Measurements from ENCODE around the gene IRF2BP1.

IRF2BP1 gene, protein sequence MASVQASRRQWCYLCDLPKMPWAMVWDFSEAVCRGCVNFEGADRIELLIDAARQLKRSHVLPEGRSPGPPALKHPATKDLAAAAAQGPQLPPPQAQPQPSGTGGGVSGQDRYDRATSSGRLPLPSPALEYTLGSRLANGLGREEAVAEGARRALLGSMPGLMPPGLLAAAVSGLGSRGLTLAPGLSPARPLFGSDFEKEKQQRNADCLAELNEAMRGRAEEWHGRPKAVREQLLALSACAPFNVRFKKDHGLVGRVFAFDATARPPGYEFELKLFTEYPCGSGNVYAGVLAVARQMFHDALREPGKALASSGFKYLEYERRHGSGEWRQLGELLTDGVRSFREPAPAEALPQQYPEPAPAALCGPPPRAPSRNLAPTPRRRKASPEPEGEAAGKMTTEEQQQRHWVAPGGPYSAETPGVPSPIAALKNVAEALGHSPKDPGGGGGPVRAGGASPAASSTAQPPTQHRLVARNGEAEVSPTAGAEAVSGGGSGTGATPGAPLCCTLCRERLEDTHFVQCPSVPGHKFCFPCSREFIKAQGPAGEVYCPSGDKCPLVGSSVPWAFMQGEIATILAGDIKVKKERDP

DNA sequence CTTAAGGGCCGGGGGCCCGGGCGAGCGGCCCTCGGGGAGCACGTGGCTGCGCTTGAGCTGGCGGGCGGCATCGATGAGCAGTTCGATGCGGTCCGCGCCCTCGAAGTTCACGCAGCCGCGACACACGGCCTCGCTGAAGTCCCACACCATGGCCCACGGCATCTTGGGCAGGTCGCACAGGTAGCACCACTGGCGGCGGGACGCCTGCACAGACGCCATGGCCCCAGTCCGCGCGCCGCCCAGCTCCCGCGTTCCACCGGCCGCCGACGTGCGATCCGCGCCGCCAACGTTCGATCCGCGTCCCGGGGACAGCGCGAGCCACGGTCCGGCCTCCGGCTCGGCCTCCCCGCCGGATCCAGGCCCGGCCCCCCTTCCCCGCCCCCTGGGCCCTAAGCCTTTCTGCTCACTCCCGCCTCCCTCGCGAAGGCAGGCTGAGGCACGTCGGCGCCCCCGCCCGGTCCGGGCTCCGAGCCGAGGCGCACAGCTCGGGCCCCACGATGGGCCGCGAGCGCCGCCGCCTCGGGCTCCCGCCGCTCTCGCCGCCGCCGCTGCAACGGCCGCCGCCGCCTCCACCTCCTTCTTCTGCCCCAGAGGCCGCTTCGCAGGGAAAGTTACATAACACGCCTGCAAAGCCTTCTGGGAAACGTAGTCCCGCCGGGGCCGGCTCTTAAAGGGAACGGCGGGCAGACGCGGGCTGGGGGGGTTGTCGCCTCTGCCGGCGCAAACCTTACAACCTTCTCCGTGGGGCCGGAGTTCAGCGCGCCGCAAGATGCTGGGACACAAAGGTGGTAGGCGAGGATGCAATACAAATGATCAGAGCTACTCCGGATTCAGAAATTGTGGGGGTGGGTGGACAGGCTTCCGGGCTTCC lies at the start of gene IRF2BP1:
Gene IRF2BP1, minus strand, starts transcription at position 586 of the 871 bp plus-strand sequence. Its CDS starts 367 bp downstream, at position 219.
- DNase-seq (ENCODE audit: low read depth, low spot score): peak; percentile 97

DNA sequence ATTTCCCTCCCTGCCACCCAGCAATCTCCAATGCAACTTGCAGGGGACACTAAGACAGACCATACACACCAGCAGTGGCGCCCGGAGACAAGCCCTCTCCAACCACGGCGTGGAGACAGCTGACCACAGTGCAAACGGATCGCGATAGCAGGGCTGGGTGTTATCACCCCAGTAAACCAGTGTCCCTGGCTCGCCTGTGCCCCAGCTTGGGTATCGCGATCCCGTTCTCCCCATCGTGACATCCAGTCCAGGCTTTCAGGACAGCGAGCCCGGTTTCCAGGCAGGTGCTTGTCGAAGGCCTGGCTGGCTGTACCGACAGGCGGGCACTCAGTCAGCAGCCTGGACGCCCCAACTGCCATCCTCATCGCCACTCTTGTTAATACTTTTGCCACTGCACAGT lies 49.3 kb upstream of the IRF2BP1 start:
- no peak for DNase-seq (ENCODE audit: low read depth, low spot score)

DNA sequence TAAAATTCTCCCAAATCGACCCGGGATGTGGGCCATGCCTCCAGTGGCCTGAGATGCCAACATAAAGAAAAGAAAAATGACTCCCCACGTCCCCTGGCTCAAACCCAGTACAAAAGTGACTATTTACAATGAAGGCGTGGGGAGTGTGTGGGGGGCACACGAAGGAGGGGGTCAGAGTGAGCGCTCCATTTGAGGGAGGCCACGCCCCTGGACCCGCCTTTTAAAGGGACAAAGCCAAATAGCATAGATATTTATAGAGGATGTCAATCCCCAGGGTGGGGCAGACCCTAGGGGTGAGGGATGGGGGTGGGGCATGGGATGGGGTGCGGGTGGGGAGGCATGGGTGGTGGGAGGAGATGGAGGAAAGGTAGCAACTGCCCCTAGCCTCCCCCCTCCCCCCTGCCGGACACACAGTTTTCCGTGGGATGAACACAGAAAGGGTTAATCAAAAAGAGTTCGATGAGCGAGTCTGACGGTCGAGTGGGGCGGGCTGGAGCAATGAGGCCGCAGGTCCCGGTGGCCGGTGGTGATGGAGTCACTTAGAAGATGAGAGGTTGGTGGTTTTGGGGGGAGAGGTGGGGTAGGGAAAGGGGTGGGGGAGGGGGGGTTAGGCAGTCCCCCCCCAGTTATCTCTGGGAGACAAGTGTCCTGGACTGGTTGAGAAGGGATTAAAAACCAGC lies 48.8 kb upstream of the IRF2BP1 start:
- DNase-seq (ENCODE audit: low read depth, low spot score): no peak

DNA sequence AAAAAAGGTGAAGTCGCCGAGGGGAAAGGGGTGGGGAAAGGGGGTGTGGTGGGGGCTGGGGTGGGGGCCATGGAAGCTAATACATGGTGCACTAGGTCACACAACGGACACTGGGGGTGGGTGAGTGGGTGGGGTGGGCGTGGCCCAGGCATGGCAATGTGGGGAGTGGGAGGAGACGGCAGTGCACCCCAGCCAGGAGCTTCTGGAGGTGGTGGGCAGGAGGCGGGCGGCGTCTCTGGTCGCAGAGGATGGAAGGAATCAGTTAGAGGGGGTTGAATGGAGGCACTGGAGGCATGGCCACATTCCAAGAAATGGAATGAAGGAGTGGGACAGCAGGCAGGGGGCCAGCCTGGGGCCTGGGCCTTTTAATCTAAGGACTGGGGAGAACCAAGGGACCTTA lies 47.8 kb upstream of the IRF2BP1 start:
- DNase-seq (ENCODE audit: low read depth, low spot score): no peak

DNA sequence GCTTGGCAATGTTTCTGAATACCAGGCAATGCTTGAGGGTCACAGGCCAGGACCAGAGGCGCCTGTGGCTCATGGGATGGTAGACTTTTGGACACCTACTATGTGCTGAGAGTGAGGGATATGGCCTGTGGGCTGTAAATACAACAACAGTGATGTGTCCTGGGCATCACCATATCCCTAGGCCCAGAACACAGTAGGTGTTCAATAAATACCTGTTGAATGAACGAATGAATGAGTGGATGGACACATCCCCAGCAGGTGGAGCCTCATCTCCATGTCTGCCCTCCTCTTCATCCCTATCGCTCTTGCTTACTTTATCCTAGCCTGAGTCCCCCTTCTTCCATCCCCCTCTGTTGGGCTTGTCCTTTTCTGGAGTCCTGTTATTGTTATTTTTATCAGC lies 45.1 kb upstream of the IRF2BP1 start:
- no peak for DNase-seq (ENCODE audit: low read depth, low spot score)

DNA sequence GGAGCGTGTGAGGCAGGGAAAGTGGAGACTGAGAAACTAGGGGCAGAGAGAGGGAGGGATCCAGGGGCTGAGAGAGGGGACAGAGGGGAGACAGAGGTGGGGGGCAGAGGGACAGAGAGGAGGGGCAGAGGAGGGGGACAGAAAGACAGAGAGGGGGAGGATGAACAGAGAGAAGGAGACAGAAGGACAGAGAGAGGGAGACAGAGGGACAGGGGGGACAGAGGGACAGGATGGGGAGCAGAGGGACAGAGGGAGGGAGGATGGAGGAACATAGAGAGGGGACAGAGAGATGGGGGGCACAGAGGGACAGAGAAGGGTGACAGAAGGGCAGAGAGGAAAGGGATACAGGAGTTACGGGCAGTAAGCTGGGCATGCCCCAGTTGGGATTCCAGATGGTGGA lies 43.3 kb upstream of the IRF2BP1 start:
- no peak for DNase-seq (ENCODE audit: low read depth, low spot score)

DNA sequence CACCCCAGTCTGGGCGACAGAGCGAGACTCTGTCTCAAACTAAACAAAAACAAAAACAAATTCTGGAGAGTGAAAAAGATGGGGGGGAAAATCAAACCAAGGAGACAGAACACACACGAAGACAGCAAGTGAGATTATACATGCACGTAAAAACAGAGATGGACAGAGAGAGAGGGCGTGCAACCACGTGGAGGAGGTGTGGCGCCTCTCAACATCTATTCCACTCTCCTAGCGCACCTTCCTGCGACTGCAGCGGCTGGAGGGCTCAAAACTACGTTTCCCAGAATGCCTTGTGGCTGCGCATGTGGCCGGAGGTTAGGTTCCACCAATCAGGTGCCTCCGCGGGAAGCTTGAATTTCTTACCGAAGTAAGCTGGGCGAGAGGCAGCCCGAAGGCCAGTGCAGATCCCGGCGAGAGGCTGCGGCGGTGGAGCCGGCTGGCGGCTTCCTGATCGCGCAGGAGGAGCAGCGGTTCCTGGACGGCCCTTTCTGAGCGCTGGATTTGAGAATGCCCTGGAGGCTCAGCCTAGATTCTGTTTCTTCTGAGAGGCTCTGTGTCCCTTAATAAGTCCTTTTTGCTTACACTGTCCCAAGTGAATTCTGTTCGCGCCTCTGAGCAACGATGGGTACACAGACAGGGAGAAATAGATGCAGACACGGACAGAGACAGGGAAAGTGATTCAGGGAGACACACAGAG lies 41.8 kb upstream of the IRF2BP1 start:
- peak; percentile 93 for DNase-seq (ENCODE audit: low read depth, low spot score)

DNA sequence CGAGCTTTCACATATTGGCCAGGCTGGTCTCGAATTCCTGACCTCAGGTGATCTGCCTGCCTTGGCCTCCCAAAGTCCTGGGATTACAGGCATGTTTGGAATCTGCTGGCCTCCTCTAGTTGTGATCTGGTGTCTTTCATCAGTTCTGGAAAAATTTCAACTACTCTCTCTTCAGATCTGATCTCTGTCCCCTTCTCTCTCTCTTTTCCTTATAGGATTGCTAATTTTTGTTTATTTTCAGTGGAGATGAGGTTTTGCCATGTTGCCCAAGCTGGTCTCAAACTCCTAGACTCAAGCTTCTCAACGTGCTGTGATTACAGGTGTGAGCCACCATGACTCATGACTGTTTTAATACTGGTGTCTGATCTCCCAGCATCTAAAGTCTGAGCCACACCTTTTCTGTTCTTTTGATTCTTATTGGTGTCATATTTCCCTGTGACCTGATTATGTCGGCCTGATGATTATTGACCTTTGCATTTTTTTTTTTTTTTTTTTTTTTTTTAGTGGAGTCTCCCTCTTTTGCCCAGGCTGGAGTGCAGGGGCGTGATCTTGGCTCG lies 39.0 kb upstream of the IRF2BP1 start:
- no peak for DNase-seq (ENCODE audit: low read depth, low spot score)

DNA sequence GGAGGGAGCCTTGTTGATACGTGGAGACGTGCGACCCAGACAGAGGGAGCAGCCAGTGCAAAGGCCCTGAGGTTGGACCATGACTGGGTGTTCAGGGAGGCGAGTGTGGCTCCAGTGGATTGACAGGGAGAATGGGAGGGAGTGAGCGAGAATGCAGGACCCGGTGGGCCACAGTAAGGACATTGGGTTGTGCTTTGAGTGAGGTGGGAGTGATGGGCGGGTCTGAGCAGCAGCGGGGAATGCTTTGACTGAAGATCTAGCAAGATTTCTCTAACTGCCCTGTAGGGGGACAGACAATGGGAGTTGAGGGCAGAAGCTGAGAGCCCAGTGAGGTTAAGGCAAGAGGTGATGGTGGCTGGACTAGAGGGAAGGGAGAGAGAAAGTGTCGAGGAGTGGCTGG lies 36.3 kb upstream of the IRF2BP1 start:
- no peak for DNase-seq (ENCODE audit: low read depth, low spot score)

DNA sequence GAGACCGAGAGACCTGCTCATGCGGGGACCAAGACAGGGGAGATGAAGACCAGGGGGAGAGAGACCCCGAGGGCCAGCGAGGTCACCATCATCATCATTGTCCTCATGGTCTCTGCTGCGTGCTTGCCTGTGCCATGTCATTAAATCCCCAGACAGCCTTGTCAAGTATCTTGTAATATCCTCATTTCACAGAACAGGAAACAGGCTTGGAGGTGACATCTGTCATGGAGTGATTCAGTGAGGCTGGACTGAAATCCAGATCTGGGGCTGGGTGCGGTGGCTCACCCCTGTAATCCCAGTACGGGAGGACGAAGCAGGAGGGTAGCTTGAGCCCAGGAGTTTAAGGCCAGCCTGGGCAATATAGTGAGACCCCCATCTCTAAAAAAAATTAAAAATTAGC lies 34.5 kb upstream of the IRF2BP1 start:
- no peak for DNase-seq (ENCODE audit: low read depth, low spot score)

DNA sequence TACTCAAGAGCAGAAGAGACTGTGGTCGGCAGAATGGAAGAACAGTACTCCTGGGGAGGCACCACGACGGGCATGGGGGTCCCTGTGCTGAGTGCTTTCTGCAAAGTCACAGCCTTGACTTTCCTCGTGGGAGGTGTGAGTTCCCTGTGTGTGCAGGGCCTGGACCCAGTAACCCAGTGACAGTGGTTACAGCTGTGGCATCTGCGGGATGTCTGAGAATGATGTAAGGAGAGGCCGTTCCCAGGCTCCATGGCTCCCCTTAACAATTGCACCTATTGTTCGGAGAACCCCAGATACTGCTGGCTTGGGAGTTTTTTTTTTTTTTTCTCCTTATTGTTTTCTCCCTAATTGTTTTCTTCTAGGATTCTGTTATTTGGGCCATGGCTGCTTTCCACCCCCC lies 33.7 kb upstream of the IRF2BP1 start:
- no peak for DNase-seq (ENCODE audit: low read depth, low spot score)

DNA sequence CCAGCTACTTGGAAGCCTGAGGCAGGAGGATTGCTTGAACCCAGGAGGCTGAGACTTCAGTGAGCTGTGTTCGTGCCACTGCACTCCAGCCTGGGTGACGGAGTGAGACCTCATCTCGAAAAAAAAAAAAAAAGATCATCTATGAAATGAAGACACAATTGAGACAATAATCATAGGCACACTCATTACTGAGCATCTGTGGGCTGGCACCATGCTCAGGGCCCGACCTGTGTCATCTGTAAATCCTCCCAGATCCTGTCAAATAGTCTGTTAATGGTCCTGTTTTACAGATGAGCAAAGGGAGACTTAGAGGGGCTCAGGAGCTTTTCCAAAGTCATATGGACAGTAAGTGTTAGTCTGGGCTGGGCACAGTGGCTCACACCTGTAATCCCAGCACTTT lies 32.8 kb upstream of the IRF2BP1 start:
- no peak for DNase-seq (ENCODE audit: low read depth, low spot score)

DNA sequence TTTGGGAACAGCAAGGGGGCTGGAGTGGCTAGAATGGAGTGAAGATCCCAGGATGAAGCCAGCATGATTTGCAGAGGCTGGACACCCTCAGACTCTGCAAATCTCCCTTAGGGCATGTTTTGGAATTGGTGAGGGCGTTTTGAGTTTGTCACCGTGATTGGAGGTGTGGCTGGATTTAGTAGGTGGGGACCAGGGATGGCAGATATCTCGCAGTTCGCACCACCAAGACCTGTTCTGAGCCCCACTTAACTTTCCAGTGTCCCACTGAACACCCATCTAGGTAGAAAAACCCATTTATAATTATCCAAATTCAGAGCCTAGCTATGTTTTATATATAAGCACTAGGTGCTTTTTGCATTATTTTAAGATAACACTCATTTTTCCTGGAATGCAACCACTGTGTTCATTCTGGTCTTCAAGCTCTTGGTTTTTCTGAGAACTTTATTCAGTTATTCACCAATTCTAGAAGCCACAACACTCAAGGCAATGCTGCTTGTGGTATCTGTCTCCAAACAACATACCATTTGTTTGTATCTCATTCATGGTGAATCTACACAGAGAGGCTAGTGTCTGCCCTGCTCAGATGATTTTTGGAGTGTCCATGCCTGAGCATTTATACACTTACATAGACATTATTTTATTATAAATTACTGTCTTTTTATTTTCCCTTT lies 31.6 kb upstream of the IRF2BP1 start:
- DNase-seq (ENCODE audit: low read depth, low spot score): no peak

DNA sequence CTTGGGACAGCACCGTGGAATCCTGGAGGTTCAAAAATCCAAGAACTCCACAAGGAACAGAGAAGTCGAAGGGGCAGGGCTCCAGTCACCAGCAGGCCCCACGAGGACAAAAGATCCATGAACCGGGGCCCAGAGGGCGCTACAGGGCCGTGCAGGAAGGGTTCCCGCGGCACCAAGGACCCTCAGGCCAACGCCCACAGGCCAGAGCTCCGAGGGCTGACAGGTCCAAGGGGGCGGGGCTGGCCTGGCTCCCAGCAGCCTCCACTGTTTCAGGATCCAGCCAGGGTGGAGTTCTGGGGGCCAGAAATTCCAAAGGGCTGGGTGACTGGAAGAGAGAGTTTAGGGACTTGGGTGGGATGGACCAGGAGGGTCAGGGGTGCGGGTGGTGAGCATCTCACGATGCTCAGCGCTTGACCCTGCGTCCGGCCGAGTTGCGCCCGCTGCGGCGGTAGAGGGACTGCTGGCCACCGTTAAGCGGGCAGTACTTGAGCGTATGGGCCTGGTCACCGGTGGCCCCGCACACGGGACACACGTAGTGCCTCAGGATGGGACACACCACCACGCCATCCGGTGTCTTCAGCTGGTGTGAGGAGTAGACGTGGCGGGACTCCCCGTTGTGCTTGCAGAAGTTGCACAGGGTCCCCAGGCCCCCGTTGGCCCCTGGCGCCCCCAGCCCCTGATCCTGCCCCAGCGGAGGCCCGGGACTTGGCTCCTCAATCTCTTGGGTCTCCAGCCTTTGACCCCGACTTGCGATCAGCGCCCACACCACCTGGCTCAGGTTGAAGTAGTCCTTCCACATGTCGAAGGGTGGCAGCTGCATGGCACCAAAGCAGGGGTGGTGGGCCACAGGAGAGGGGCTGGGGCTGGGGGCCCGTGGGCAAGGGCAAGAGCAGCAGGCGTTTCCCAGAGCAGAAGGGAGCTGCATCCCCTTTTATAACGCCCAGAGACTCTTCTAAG lies 28.2 kb upstream of the IRF2BP1 start, which contains the start of gene NANOS2:
Gene NANOS2, minus strand, starts transcription at position 905 of the 957 bp plus-strand sequence. Its CDS starts 85 bp downstream, at position 820.
- DNase-seq (ENCODE audit: low read depth, low spot score): peak; percentile 25

DNA sequence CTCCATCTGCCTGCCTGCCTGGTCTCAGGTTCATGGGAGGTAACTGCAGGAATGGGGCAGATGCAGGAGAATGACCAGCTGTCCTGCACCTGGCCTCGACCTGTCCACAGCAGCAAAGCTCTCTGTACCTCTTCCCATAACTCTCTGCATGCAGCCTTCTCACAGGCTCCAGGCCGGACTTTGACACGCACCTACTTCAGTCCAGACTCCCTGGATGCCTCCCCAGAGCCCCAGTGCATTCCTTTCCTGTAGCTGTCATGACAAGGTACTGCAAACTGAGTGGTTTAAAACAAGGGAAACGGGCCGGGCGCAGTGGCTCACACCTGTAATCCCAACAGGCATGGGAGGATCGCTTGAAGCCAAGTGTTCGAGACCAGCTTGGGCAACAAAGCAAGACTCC lies 25.4 kb upstream of the IRF2BP1 start:
- no peak for DNase-seq (ENCODE audit: low read depth, low spot score)

DNA sequence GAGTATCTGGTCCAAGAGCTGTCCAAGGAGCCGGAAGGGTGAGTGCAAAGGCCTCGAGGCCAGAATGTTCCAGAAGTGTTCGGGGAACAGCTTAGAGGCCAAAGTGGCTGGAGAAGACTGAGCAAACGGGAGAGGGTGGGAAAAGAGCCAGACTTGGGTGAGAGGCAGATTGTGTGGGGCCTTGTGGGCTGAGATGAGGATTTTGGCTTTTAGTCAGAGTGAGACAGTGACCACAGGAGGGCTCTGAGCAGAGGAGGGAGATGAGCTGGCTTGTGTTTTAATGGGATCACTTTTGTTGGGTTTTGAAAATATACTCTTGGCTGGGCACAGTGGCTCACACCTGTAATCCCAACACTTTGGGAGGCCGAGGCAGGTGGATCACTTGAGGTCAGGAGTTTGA lies 23.0 kb upstream of the IRF2BP1 start:
- DNase-seq (ENCODE audit: low read depth, low spot score): no peak

DNA sequence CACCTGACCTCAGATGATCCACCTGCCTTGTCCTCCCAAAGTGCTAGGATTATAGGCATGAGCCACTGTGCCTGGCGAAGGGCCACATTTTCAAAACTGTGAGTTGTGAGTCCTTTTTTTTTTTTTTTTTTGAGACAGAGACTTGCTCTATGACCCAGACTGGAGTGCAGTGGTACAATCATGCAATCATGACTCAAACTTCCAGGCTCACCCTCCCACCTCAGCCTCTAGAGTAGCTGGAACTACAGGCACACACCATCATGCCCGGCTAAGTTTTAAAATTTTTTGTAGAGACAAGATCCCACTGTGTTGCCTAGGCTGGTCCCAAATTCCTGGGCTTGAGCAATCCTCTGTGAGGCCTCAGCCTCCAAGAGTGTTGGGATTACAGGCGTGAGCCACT lies 20.3 kb upstream of the IRF2BP1 start:
- no peak for DNase-seq (ENCODE audit: low read depth, low spot score)

DNA sequence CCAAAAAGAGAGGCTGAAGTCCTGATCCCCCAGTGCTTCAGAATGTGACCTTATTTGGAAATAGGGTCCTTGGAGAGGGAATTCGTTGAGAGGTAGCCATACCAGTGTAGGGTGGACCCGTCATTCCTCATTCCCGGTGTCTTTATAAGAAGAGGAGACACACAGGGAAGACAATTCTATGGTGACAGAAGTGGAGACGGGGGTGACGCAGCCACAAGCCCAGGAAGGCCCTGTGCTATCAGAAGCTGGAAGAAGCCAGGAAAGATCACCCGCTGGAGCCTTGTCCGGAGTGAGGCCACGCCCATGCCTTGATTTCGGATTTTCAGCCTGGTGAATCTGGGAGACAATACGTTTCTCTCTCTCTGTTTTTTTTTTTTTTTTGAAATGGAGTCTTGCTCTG lies 19.1 kb upstream of the IRF2BP1 start:
- DNase-seq (ENCODE audit: low read depth, low spot score): no peak
